GM18505 (cell line): ENCODE measurements around the gene CNDP2.

Experiments used
- ATAC-seq: cut with Tn5 transposase; IDR thresholded peaks from one replicate; pipeline ENCODE4 v1.9.1; 2021; ENCODE audit not compliant: unreplicated experiment
- POLR2A ChIP-seq: IDR thresholded peaks from 4 replicates; pipeline ENCODE4 v1.6.1; 2011; ENCODE audit warnings: borderline replicate concordance; ENCODE audit not compliant: insufficient read depth, insufficient read length; ENCODE audit errors: extremely low read depth

The CNDP2 gene

GRCh38 chr18:74512321-74513053 is 16.3 kb downstream of the CNDP2 start:
- no peak for TF ChIP-seq POLR2A

DNA sequence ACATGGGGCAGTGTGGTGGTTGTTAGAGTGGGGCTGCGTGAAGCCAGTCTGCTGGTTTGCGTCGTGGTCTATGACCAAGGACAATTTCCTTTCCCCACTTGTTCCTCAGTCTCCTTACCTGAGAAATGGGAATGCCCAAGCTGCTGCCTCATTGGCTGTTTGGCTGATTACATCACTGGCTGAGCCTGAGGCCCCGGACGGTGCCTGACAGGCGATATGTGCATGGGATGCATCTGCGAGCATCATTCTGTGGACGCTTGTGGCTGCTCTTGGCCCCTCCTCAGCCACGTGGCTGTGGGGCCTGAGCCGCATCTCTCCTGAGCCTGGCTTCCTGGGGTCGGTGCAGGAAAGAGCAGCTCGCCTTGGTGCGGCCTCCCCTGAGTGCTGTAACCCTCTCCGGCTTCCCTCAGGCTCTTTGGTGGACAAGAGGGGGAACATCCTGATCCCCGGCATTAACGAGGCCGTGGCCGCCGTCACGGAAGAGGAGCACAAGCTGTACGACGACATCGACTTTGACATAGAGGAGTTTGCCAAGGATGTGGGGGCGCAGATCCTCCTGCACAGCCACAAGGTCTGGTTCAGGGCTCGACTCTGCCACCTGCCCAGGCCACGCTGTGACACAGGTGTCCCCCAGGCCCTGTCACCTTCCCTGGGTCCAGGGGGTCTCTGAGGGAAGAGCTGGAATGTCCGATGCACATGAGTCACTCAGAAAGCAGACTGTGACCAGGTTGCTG is 17.2 kb downstream of the CNDP2 start:
- no peak for TF ChIP-seq POLR2A
- no peak for ATAC-seq

More at GRCh38 chr18:74512321-74513053, 16.3 kb downstream of the CNDP2 start:
- no peak for ATAC-seq

DNA sequence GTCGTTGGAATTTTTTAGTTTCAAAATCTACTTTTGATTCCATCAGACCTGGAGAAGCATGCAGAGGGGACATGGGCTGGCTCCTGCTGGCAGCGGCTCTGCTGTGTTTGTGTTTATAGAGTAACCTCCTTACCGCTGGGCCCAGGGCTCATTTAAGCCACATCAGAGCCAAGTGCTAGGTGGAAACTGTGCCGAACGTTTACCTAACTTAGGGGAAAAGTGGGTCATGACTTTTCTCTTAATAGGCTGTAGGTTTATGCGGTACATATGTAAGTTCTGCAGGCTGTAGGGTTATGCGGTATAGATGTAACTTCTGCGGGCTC is 17.7 kb downstream of the CNDP2 start:
- no peak for TF ChIP-seq POLR2A
- no peak for ATAC-seq

DNA sequence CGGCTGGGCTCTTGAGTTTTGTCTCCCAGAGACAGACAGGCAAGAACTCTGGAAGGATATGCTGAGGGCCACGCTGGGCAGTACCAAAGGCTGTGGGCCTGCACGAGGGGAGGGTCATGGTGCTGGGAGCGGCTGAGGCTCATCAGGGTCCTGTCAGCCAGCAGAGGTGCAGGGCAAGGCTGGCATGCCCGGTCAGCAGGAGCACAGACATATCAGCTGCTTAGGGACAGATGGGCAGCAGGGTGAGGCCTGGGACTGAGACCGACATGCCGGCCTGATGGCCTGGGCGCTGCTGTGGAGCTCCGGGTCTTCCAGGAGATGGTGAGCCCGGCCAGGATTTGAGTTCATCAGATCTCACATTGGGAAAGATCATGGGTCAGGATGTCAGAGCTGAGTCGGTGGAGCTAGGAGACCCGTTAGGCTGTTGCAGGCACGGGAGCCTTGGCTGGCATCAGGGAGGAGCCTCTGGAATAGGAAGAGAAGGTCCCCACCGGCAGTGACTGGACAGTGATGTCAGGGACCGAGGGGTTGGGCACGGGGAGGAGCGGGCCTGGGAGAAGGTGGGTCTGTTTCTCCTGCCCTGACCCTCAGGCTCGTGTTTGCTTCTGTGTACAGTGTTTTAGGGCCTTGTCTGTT is 18.8 kb downstream of the CNDP2 start:
- no peak for TF ChIP-seq POLR2A
- ATAC-seq: no peak

GRCh38 chr18:74515620-74516231 is 19.6 kb downstream of the CNDP2 start:
- no peak for ATAC-seq
- no peak for TF ChIP-seq POLR2A

DNA sequence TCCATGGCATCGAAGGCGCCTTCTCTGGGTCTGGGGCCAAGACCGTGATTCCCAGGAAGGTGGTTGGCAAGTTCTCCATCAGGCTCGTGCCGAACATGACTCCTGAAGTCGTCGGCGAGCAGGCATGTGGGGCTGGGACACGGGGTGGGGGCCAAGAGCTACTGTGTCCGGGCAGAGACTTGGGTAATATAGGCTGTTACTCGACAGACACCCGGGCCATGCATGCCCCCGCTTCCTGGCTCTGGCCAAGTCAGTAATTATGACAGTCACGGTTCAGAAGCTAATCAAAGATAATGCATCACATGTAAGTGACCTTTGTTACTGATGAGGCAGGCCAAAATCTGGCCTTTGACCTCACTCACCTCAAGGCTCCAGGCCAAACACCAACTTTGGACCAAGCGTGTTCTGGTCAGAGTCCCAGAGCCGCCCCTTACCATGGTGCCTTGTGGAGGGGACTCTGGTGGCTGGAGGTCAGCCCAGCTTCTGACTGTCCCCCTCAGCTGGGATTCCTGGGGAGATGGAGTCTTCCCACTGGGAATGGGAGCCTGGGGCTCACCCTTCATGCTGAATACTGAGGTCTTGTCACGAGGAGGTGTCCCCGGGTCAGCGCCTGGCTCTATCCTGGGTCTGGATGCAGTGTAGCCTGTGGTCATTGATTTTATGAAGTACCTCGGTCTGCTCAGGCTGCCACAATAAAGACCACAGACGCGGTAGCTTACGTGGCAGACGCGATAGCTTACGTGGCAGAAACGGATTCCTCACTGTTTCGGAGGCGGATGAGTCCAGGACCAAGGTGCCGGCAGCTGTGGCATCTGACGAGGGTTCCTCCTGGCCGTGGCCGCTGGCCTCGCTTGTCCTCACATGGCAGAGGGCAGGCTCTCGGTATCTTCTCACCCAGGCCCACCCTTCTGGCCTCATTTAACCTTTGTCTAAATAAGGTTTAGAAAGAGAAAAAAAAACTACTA is 20.4 kb downstream of the CNDP2 start:
- no peak for ATAC-seq
- TF ChIP-seq POLR2A: no peak

DNA sequence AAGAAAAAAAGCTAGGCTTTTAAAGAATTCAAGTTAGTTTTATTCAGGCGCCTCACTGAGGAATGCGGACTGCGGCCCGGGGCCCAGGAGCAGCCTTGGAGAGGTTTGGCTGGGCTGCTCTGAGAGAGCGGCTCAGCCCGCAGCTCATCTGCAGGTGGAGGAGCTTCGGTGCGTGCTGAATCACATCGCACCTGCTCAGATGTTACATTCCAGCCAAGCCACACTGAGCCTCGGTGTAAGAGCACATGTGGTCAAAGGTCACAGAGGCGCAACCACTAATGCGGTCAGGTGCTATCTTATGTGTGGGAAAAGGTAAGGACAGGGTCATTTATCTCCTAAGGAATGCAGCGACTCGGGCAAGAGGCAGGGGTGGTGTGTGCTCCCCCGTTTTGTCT is 21.1 kb downstream of the CNDP2 start:
- TF ChIP-seq POLR2A: no peak
- ATAC-seq: no peak

- TF ChIP-seq POLR2A: no peak
- no peak for ATAC-seq
Observed at GRCh38 chr18:74518456-74519295, 22.5 kb downstream of the CNDP2 start.

- ATAC-seq: no peak
- no peak for TF ChIP-seq POLR2A
Observed at GRCh38 chr18:74519320-74520095, 23.3 kb downstream of the CNDP2 start.

- ATAC-seq: no peak
- no peak for TF ChIP-seq POLR2A
Observed at GRCh38 chr18:74520096-74520833, 24.1 kb downstream of the CNDP2 start.
